DMS53 treated with DMSO at 0.1 percent for 48 hours (cell line): Measurements from ENCODE around the gene USP17L21.
"Not testable (repeated sequence)": the region's sequence is repeated elsewhere in the genome, so short reads cannot be mapped to it uniquely, and the experiment has no call there.

ENCODE experiments used
- DNase-seq: peaks from one replicate; lab custom pipeline; 2025; ENCODE audit not compliant: unreplicated experiment; lab: John Stamatoyannopoulos, UW

USP17L21 gene

GRCh38 chr4:9262572-9262971 lies at the start of gene USP17L21:
USP17L21 (plus strand) TSS chr4:9262872; CDS start chr4:9262872, 0 bp downstream.
- DNase-seq, result not testable (repeated sequence)

- not testable (repeated sequence) for DNase-seq
Measured at GRCh38 chr4:9214701-9215100, 48.0 kb upstream of the USP17L21 start.

GRCh38 chr4:9215105-9215504 lies 47.6 kb upstream of the USP17L21 start, which contains the start of gene USP17L11:
USP17L11 (plus strand) TSS chr4:9215405; CDS start chr4:9215405, 0 bp downstream.
- DNase-seq, result not testable (repeated sequence)

GRCh38 chr4:9219852-9220251 lies 42.8 kb upstream of the USP17L21 start, which contains the start of gene USP17L12:
USP17L12 (plus strand) TSS chr4:9220152; CDS start chr4:9220152, 0 bp downstream.
- DNase-seq, result not testable (repeated sequence)

GRCh38 chr4:9224596-9224995 lies 38.1 kb upstream of the USP17L21 start, which contains the start of gene USP17L13:
USP17L13 (plus strand) TSS chr4:9224896; CDS start chr4:9224896, 0 bp downstream.
- DNase-seq, result not testable (repeated sequence)

- not testable (repeated sequence) for DNase-seq
Measured at GRCh38 chr4:9230249-9230648, 32.4 kb upstream of the USP17L21 start.

GRCh38 chr4:9234085-9234484 lies 28.6 kb upstream of the USP17L21 start, which contains the start of gene USP17L15:
USP17L15 (plus strand) TSS chr4:9234385; CDS start chr4:9234385, 0 bp downstream.
- not testable (repeated sequence) for DNase-seq

- not testable (repeated sequence) for DNase-seq
Measured at GRCh38 chr4:9238461-9238860, 24.2 kb upstream of the USP17L21 start.

GRCh38 chr4:9243579-9243978 lies 19.1 kb upstream of the USP17L21 start, which contains the start of gene USP17L17:
USP17L17 (plus strand) TSS chr4:9243879; CDS start chr4:9243879, 0 bp downstream.
- DNase-seq, result not testable (repeated sequence)

- DNase-seq, result not testable (repeated sequence)
Measured at GRCh38 chr4:9247953-9248680, 14.6 kb upstream of the USP17L21 start, which contains the start of gene USP17L18. USP17L18 (plus strand) TSS chr4:9248630; CDS start chr4:9248630, 0 bp downstream.

GRCh38 chr4:9253078-9253477 lies 9.6 kb upstream of the USP17L21 start, which contains the start of gene USP17L19:
USP17L19 (plus strand) TSS chr4:9253378; CDS start chr4:9253378, 0 bp downstream.
- not testable (repeated sequence) for DNase-seq

GRCh38 chr4:9257824-9258223 lies 4.8 kb upstream of the USP17L21 start, which contains the start of gene USP17L20:
USP17L20 (plus strand) TSS chr4:9258124; CDS start chr4:9258124, 0 bp downstream.
- DNase-seq, result not testable (repeated sequence)

- not testable (repeated sequence) for DNase-seq
Measured at GRCh38 chr4:9267319-9267718, 4.6 kb downstream of the USP17L21 start, which contains the start of gene USP17L22. USP17L22 (plus strand) TSS chr4:9267619; CDS start chr4:9267619, 0 bp downstream.

GRCh38 chr4:9271719-9272118 lies 9.0 kb downstream of the USP17L21 start:
- not testable (repeated sequence) for DNase-seq
